ENCODE results near the gene ABI1. TPM values are rescaled to one million over a fixed set of nuclear protein-coding genes. Genes with fewer than 3 reads are reported as not detected.

Gene ABI1
- total RNA-seq, 1 donor from 2014 or later: 43.1 TPM

- Mint-ChIP-seq H3K9me3 (no peaks in the 10 kb centered on the region), H3K36me3 (peaks cover 13% of the 10 kb centered on the region), H3K4me3 (no peak overlapping the region), H3K27ac (no peak overlapping the region), H3K4me1 (peaks cover 8% of the 10 kb centered on the region), H3K27me3 (ENCODE audit: insufficient read depth, low read depth) (peaks cover 6% of the 10 kb centered on the region)
- H3K9ac ChIP-seq: no peak overlapping the region
- no peak overlapping the region for H3K4me2 ChIP-seq
- no peaks in the 10 kb centered on the region for H3K36me3 ChIP-seq
- H2AFZ ChIP-seq (replicated peaks): no peak overlapping the region
- H3F3A ChIP-seq (ENCODE audit: low read depth): peaks cover 4% of the 10 kb centered on the region
- TF ChIP-seq EZH2phosphoT487 (IDR thresholded peaks at IDR 0.05): no peak
- TF ChIP-seq EZH2 (IDR thresholded peaks at IDR 0.05): no peak
- TF ChIP-seq CTCF (IDR thresholded peaks at IDR 0.05): no peak
- H3K4me3 ChIP-seq: no peak overlapping the region
- peaks cover 8% of the 10 kb centered on the region for H3K4me1 ChIP-seq
- H3K27me3 ChIP-seq: no peaks in the 10 kb centered on the region
- H4K20me1 ChIP-seq (ENCODE audit: low read depth): no peaks in the 10 kb centered on the region
- peaks cover 58% of the 10 kb centered on the region for H3K79me2 ChIP-seq (ENCODE audit: low read depth)
- no peak overlapping the region for H3K27ac ChIP-seq
- DNase-seq (ENCODE audit: low spot score): no peak
- no peaks in the 10 kb centered on the region for H3K9me3 ChIP-seq (ENCODE audit: low read depth)
These were observed 161.1 kb downstream of the ABI1 start for GRCh38 chr10:26699631-26700030.

- Histone ChIP-seq H3K4me3 (peak overlapping the region; percentile 95), H4K20me1 (ENCODE audit: low read depth) (no peaks in the 10 kb centered on the region), H3K79me2 (ENCODE audit: low read depth) (peaks cover 58% of the 10 kb centered on the region), H3K36me3 (no peaks in the 10 kb centered on the region), H3K4me2 (peak overlapping the region; percentile 97), H2AFZ (replicated peaks) (no peak overlapping the region), H3K9me3 (ENCODE audit: low read depth) (no peaks in the 10 kb centered on the region), H3F3A (ENCODE audit: low read depth) (peaks cover 4% of the 10 kb centered on the region), H3K4me1 (peaks cover 8% of the 10 kb centered on the region), H3K27me3 (no peaks in the 10 kb centered on the region), H3K9ac (no peak overlapping the region), H3K27ac (no peak overlapping the region)
- Mint-ChIP-seq H3K27ac (no peak overlapping the region), H3K4me1 (peaks cover 8% of the 10 kb centered on the region), H3K36me3 (peaks cover 13% of the 10 kb centered on the region), H3K27me3 (ENCODE audit: insufficient read depth, low read depth) (peaks cover 6% of the 10 kb centered on the region), H3K4me3 (peak overlapping the region; percentile 98), H3K9me3 (no peaks in the 10 kb centered on the region)
- TF ChIP-seq CTCF (IDR thresholded peaks at IDR 0.05) (no peak), EZH2 (IDR thresholded peaks at IDR 0.05) (no peak), EZH2phosphoT487 (IDR thresholded peaks at IDR 0.05) (no peak)
- no peak for DNase-seq (ENCODE audit: low spot score)
These were observed 161.8 kb downstream of the ABI1 start for GRCh38 chr10:26698909-26699308.

GRCh38 chr10:26697922-26698608, 162.7 kb downstream of the ABI1 start:
- no peaks in the 10 kb centered on the region for H3K27me3 ChIP-seq
- no peaks in the 10 kb centered on the region for H4K20me1 ChIP-seq (ENCODE audit: low read depth)
- no peak overlapping the region for H3K27ac ChIP-seq
- Mint-ChIP-seq H3K36me3 (peaks cover 13% of the 10 kb centered on the region), H3K4me1 (peaks cover 8% of the 10 kb centered on the region), H3K27me3 (ENCODE audit: insufficient read depth, low read depth) (peaks cover 6% of the 10 kb centered on the region), H3K9me3 (no peaks in the 10 kb centered on the region), H3K4me3 (peak overlapping the region; percentile 98), H3K27ac (peak overlapping the region; percentile 74)
- H3K9me3 ChIP-seq (ENCODE audit: low read depth): no peaks in the 10 kb centered on the region
- peak overlapping the region; percentile 97 for H3K4me2 ChIP-seq
- H3F3A ChIP-seq (ENCODE audit: low read depth): peaks cover 4% of the 10 kb centered on the region
- peak overlapping the region; percentile 95 for H3K4me3 ChIP-seq
- H3K79me2 ChIP-seq (ENCODE audit: low read depth): peaks cover 57% of the 10 kb centered on the region
- peak overlapping the region; percentile 99 for H2AFZ ChIP-seq (replicated peaks)
- H3K4me1 ChIP-seq: peaks cover 8% of the 10 kb centered on the region
- TF ChIP-seq EZH2 (IDR thresholded peaks at IDR 0.05) (no peak), EZH2phosphoT487 (IDR thresholded peaks at IDR 0.05) (no peak), CTCF (IDR thresholded peaks at IDR 0.05) (no peak)
- peak; percentile 10 for DNase-seq (ENCODE audit: low spot score)
- H3K9ac ChIP-seq: no peak overlapping the region
- no peaks in the 10 kb centered on the region for H3K36me3 ChIP-seq
